GM12892 (cell line): ENCODE results near the gene ZNF230.

ENCODE experiments used
- POLR2A ChIP-seq: IDR thresholded peaks from 2 replicates; pipeline ENCODE4 v1.6.1; 2011; ENCODE audit warnings: low read depth, low read length, control low read depth
- POLR2AphosphoS5 ChIP-seq: IDR thresholded peaks from 2 replicates; pipeline ENCODE4 v1.6.1; 2011; ENCODE audit warnings: low read depth, low read length, control low read depth

- TF ChIP-seq POLR2A (no peak), POLR2AphosphoS5 (no peak)
These were observed 7.7 kb downstream of the ZNF230 start for GRCh38 chr19:44010468-44010867.
